G401.6 (cell line): ENCODE data around the gene AKAP13.

Experiments used
- FAIRE-seq: peaks from 2 replicates; lab custom pipeline; 2012; peaks lifted over from hg19 to GRCh38; lab: Jason Lieb, UNC

The AKAP13 gene

DNA sequence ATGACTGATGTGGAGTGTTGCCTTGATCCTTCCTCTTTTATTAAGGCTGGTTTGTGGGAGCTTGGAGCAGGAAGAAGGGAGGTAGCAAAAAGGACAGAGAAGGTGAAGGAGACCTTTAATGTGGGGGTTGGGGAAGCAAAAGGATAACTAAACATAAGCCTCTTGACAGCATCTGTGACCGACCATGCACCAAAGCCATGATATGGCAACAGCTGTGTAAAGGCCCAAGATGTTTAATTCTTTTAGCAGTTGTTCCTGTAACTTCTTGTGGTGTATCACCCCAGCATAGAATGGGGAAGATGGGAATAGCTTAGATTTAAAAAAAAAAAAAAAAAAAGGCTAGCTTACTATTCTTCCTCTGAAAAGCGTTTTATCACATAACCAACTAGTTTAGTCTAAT is 219.6 kb downstream of the AKAP13 start:
- FAIRE-seq = no peak

DNA sequence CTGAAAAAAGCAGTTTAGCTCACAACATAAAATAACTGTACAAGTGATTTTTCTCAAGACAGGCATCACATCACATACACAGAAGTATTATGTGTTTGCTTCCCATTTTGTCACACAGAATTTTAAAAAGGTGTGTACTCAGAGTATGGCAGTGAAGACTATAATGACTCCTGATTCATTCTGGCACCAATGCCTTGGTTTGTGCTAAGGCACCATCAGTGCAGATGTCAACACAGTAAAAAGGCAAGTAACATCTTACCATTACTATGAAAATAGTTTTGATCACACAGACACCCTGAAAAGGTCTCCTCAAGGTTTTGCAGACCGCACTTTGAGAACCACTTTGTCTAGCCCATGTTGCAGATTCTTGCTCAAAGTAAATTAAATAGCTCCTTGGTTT is 222.8 kb downstream of the AKAP13 start:
- no peak for FAIRE-seq

GRCh38 chr15:85603703-85604102 is 223.3 kb downstream of the AKAP13 start:
- no peak for FAIRE-seq

- FAIRE-seq = no peak
Measured at GRCh38 chr15:85604194-85604593, 223.8 kb downstream of the AKAP13 start.

DNA sequence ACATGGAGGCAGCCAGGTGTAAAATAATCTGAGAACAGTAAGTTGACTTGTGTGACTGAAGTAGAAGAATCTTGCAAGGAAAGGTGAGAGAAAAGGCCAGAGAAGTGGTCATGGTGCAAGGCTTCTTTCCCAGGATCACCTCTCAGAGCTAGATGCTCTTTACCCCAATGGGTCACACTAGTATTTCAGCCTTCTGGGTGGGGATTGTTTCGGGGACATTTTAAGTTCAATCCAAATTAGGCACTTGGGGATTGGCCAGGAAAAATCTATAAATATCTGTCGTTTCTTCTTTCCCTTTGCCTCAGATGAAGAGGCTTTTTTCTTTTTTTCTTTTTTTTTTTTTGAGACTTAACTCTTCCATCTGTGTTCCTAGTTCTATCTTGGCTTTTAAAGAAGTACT is 226.3 kb downstream of the AKAP13 start:
- no peak for FAIRE-seq

- FAIRE-seq = no peak
Measured at GRCh38 chr15:85607141-85607806, 226.9 kb downstream of the AKAP13 start.

DNA sequence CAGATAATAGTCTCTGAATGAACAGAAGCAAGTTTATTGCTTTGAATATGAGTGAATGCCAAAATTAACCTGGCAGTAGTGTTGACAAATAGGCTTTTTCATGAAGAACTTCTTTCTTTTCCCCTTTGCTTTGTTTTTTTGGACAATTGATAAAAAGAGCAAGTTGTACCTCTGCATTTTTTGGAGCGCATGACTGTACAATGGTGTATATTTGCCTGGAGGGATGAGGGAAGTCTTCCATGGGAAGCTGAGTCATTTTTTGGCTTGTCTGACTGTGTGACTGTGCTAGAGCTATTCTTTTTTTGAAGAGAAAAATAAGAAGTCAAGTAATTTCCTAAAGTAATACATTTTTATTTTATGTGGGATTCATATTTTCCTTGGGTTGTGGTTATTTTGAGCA is 227.4 kb downstream of the AKAP13 start:
- FAIRE-seq = no peak

- no peak for FAIRE-seq
Measured at GRCh38 chr15:85609492-85609891, 229.1 kb downstream of the AKAP13 start.

GRCh38 chr15:85611361-85611760 is 231.0 kb downstream of the AKAP13 start:
- FAIRE-seq = no peak

- no peak for FAIRE-seq
Measured at GRCh38 chr15:85614059-85614458, 233.7 kb downstream of the AKAP13 start.

- FAIRE-seq = peak; percentile 59
Measured at GRCh38 chr15:85615930-85616329, 235.5 kb downstream of the AKAP13 start.

DNA sequence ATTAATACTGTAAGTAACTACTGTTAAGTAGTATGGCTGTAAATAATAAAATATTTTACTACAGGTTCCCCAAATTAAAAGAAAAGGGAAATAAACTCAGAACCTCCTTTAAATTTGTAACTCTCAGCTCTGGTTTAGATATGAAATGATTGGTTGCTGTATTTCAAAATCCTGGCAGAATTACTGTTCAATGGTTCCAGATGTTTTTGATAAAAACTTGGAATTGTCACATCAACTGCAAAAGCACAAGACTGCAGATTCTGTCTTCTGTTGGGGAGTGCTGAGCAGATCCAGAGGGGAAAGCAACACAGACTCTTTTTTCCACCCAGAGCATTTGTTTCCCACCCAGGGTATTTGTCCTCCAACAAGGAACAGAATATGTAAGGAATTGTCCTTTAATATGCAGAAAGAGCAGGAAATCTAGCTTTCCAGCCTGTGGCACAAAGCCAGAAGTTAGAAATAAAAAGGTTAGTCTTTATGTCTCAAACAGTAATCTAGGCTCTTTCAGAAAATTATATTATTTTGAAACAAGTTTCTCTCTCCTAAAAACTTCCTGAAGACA is 236.2 kb downstream of the AKAP13 start:
- FAIRE-seq = no peak

GRCh38 chr15:85618228-85618505 is 237.8 kb downstream of the AKAP13 start:
- FAIRE-seq = no peak

DNA sequence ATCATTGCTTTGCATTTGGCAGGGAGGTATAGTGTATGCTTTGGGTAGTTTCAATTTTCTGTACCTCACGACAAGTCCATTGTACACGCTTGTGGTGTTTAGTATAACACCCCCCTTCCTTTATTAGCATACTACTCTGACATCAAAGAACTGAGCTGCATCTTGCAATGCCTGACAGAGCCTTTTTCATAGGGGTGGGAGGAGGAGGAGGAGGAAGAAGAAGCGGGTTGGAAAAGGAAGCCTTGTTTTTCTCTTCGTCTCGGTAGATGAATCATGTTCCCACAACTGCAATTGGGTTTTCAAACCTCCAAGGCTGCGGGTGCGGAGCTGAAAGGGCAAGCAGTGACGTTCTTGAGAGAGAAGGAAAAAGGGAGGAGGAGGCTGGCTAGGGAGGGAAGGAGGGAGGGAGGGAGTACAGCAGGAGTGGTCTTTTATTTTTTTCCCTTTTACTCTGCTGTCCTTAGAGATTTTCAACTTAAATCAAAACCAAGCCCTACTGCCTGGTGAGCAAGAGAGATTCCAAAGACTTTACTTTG is 238.6 kb downstream of the AKAP13 start:
- no peak for FAIRE-seq

- FAIRE-seq = no peak
Measured at GRCh38 chr15:85619992-85620689, 239.7 kb downstream of the AKAP13 start.

GRCh38 chr15:85620690-85621049 is 240.3 kb downstream of the AKAP13 start:
- FAIRE-seq = no peak

DNA sequence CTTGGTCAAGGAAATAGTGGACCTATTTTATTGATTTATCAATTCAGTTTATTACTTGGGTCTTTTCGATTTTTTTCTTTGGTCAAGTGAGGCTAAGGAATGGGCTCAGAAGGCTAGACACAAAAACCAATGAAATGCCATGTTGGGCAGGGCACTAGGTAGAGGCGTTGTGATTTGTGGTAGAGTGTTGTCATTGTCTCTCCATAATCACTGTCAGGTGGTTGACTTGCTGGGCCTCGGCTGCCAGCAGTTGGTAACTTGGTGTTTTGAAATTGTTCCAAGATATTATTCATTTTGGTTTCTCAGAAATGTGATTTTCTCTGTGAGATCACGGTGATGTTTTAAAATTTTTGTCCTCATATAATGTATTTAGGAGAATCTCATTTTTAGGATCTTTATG is 240.7 kb downstream of the AKAP13 start:
- no peak for FAIRE-seq

DNA sequence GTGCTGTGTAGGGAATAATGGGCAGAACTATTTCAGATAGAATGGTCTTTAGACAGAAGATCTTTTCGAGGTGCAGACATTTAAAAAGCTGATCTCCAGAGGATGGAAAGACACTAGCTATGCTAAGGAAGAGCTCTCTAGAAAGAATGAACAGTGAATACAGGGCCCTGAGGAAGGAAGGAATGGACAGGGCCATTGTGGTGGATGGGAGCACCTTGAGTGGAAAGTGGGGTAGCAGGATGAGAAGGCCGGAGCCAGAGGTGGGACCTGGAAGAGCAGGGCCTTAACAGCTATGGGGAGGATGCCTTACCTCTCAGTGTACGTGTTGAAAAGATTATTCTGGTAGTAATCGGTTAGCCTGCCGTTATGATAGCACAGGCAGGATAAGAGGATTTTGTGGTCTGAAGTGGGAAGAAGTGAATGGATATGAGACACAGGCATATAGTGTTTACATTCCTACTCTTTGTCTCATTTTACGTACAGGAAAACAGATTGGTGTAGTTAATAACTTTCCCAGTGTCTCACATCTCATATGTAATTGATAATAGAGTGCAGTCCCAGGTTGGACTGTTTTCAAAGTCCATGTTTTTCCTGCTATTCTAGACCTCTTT is 241.9 kb downstream of the AKAP13 start:
- FAIRE-seq = no peak

DNA sequence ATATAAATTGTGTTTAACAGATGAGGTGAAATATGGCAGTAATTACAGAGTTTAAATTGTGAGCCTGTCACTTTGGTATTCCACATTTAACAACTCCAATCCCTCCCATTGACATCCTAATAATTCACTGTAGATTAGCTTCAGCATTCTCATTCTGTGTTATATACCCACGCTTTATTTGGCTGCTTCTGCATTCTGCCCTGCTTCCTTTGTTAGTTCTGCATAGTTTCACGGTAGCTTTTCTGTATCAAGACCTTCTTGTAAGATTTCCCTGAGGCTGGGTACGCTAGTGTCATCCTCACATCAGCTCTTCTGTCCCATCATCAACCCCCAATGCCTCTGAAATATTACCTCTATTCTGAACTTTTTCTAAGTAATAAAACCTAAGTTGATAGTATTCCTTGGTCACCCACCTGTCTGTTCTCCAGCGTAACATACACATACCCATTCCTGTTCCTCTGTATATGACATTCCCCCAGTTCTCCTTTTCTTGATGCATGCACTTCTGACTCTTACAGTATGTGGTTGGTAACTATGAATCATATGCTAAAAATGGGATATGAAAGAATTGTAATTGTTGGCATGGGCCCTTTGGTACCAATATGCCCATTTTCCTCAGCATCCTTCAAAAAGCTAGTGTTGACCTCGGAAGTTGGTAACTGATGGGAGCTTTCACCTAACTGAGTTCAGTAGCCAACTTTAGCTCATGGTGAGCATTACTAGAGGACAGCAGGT is 243.1 kb downstream of the AKAP13 start:
- no peak for FAIRE-seq

DNA sequence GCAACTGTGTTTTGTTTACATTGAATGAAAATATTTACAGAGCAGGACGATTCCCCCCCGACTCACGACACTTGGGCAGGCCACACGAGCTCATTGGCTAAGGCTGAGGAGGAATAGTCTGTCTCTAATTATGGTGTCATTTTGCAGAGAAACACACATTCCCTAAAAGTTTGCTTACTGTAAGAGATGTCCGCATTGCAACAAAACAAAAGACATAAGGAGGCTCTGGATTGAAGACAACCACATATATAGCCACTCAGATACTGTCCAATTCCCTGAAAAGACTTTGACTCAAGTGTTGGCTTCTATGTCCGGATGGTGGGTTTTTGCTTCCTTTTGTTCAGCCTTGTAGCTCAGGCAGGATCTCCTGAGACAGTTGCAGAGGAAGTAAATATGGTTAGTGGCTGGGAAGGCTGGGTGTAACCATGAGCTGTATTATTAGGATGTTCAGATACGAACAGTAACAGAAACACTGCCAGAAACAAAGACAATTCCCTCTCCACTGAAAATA is 243.9 kb downstream of the AKAP13 start:
- no peak for FAIRE-seq

GRCh38 chr15:85625166-85625830 is 244.9 kb downstream of the AKAP13 start:
- FAIRE-seq = no peak

GRCh38 chr15:85625856-85626255 is 245.5 kb downstream of the AKAP13 start:
- no peak for FAIRE-seq
